Measurements from ENCODE around the gene HNRNPF.

HNRNPF gene

DNA sequence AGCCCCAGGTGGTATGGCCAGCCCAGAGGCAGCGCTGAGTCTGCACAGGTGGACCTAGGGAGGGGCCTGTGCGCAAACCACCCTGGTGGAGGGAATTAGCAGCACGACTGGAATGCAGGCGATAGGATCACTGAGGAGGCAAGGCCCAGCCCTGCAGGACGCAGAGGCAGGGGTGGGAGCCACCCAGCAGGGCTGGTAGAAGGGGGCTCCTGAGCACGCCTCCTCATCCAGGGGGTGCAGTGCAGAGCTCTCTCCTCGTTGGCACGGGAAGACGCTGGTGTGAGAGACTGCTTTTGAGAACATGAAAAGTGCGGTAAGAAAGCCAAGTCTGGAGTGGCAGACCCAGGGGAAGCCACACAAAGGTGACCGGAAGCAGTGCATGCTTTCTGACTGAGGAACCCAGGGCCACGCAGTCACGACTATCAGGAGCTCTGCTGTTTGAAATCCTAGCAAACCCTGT, 31.5 kb downstream of the HNRNPF start:
- H3K4me3 ChIP-seq (ENCODE audit: low read depth, low read length), result no peak overlapping the region
- DNase-seq, result no peak
- H3K27ac ChIP-seq, result no peak overlapping the region
- H3K36me3 ChIP-seq (replicated peaks), result no peaks in the 10 kb centered on the region
- no peaks in the 10 kb centered on the region for H3K27me3 ChIP-seq (replicated peaks)
- in situ Hi-C loops (cut with HindIII; ENCODE audit: low pct_ligation_motif_present, low sequenced_read_pairs), result no loop called here
- TF ChIP-seq, protein P1, sequence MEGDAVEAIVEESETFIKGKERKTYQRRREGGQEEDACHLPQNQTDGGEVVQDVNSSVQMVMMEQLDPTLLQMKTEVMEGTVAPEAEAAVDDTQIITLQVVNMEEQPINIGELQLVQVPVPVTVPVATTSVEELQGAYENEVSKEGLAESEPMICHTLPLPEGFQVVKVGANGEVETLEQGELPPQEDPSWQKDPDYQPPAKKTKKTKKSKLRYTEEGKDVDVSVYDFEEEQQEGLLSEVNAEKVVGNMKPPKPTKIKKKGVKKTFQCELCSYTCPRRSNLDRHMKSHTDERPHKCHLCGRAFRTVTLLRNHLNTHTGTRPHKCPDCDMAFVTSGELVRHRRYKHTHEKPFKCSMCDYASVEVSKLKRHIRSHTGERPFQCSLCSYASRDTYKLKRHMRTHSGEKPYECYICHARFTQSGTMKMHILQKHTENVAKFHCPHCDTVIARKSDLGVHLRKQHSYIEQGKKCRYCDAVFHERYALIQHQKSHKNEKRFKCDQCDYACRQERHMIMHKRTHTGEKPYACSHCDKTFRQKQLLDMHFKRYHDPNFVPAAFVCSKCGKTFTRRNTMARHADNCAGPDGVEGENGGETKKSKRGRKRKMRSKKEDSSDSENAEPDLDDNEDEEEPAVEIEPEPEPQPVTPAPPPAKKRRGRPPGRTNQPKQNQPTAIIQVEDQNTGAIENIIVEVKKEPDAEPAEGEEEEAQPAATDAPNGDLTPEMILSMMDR (IDR thresholded peaks at IDR 0.05; ENCODE audit: low read depth, low read length, missing control alignments), result no peak

DNA sequence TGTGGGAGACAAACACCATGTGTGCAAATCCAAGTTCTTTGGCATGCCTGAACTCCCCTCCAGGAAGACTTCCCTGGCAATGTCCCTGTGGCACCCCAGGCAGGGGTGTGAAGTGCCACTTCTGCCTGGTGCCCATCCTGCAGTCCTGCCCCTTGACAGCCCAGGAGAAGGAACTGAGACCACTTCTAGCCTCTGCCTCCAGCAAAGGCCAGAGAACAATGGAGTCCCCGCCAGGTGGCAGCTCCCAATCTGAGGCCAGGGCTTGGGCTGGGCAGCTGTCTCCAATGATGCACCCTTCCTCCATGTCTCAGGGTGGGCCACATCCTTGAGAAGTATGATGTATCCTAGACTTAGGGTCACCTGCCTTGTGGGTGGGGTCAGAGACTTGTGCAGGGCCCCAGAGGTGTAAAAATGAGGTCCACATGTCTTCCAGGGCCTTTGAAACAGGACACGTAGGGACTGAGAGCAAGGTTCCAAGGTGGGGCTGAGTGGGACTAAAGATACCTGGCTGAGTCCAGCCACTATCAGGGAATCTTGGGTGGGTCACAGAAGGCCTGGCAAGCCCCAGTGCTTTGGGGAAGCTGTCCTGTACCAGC, 32.1 kb downstream of the HNRNPF start:
- Histone ChIP-seq H3K36me3 (replicated peaks) (no peaks in the 10 kb centered on the region), H3K27me3 (replicated peaks) (no peaks in the 10 kb centered on the region), H3K4me3 (ENCODE audit: low read depth, low read length) (no peak overlapping the region), H3K27ac (no peak overlapping the region)
- in situ Hi-C loops (cut with HindIII; ENCODE audit: low pct_ligation_motif_present, low sequenced_read_pairs), result no loop called here
- DNase-seq, result no peak
- TF ChIP-seq, protein P1 (IDR thresholded peaks at IDR 0.05; ENCODE audit: low read depth, low read length, missing control alignments), result no peak

DNA sequence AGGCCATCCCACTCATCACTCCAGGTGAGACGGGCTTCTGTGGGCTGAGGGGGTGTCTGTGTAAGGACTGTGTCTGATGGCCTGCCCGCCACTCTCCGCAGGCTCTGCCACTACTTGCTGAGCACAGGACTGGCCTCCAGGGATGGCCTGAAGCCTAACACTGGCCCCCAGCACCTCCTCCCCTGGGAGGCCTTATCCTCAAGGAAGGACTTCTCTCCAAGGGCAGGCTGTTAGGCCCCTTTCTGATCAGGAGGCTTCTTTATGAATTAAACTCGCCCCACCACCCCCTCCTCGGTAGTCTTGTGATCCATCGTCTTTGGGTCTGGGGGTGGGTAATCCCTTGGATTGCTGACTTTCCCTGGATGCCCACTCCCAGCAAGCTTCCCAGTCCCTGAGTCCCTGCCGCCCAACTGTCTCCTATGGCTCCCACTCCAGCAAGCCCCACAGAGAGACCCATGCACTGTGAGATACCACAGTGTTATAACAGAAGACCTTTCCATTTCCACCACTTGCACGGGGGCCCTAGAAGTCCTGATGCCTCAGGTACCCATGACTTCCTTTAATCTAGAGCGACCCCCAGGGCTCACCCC, 32.8 kb downstream of the HNRNPF start:
- in situ Hi-C loops (cut with HindIII; ENCODE audit: low pct_ligation_motif_present, low sequenced_read_pairs), result no loop called here
- Histone ChIP-seq H3K27ac (no peak overlapping the region), H3K36me3 (replicated peaks) (no peaks in the 10 kb centered on the region), H3K4me3 (ENCODE audit: low read depth, low read length) (no peak overlapping the region), H3K27me3 (replicated peaks) (no peaks in the 10 kb centered on the region)
- no peak for DNase-seq
- TF ChIP-seq, protein P1 (IDR thresholded peaks at IDR 0.05; ENCODE audit: low read depth, low read length, missing control alignments), result no peak

DNA sequence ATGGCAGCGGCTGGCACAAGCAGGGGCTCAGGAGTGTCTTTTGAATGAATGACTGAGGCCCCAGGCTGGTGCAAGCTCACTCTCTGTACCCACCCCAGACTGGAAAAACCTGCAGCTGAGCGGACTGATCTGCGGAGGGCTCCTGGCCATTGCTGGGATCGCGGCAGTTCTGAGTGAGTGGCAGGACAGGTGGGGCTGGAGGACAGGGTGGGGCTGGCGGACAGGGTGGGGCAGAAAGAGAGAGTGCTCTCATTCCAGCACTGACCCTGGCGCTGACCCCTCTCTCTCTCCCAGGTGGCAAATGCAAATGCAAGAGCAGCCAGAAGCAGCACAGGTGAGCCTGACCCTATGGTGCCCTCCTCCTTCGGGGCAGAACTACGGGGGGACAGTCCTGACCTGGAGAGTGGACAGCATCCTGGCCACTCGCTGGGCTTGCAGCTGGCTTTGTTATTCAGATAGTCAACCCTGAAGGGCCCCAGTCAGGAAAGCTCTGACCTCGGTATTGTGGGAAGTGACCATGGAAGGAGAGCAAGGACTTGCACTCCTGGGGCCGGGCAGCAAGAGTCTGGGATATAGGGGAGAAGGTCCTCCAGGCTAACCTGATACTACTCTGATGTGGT, 33.5 kb downstream of the HNRNPF start:
- H3K27me3 ChIP-seq (replicated peaks), result no peaks in the 10 kb centered on the region
- TF ChIP-seq, protein P1 (IDR thresholded peaks at IDR 0.05; ENCODE audit: low read depth, low read length, missing control alignments), result no peak
- H3K36me3 ChIP-seq (replicated peaks), result no peaks in the 10 kb centered on the region
- DNase-seq, result no peak
- H3K4me3 ChIP-seq (ENCODE audit: low read depth, low read length), result no peak overlapping the region
- in situ Hi-C loops (cut with HindIII; ENCODE audit: low pct_ligation_motif_present, low sequenced_read_pairs), result no loop called here
- H3K27ac ChIP-seq, result no peak overlapping the region

DNA sequence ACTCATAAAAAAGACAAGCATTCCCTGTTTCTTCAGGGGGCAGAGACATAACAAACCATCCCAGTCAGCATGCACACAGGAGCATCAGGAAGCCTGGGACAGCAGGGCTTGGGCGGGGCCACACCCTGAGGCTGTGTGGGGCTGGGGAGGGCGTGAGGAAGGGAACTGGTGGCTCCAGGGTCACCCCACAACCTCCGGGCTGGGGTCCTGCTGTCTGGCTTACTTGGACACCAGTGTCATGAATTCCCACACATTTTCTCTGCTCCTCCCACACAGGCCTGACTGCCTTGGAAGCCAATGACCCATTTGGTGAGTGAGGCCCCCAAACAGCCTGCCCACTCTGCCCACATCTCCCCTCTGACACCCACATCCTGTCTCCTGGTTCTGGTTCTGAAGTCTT, 34.8 kb downstream of the HNRNPF start:
- Histone ChIP-seq H3K36me3 (replicated peaks) (no peaks in the 10 kb centered on the region), H3K4me3 (ENCODE audit: low read depth, low read length) (no peak overlapping the region), H3K27me3 (replicated peaks) (no peaks in the 10 kb centered on the region), H3K27ac (no peak overlapping the region)
- DNase-seq, result no peak
- TF ChIP-seq, protein P1 (IDR thresholded peaks at IDR 0.05; ENCODE audit: low read depth, low read length, missing control alignments), result no peak
- in situ Hi-C loops (cut with HindIII; ENCODE audit: low pct_ligation_motif_present, low sequenced_read_pairs), result no loop called here
